GM12878 (cell line): ENCODE data around the gene LSM7. TPM values are rescaled to one million over a fixed set of nuclear protein-coding genes. Genes with fewer than 3 reads are reported as not detected.

ENCODE experiments used
- ATAC-seq: fragments of 200-7000 bp; cut with Tn5 transposase; 3 replicates; pipeline ENCODE4 v1.9.1; 2020; ENCODE audit warnings: mild to moderate bottlenecking, moderate library complexity
- BruUV-seq: library from RNA; stranded (reverse); fragments of 400-500 nt; replicated peaks from 2 replicates; lab custom pipeline; 2021; lab: Mats Ljungman, UMichigan
- CTCF ChIA-PET: fragments of 300-600 bp; sonication (Branson Sonifier 250); formaldehyde crosslinking; extraction: SDS; loops from one replicate; lab custom pipeline; 2021; ENCODE audit warnings: inconsistent platforms; lab: Yijun Ruan, JAX
- POLR2A ChIA-PET: fragments of 350-600 bp; formaldehyde crosslinking; extraction: SDS; loops from one replicate; lab custom pipeline; 2021; ENCODE audit warnings: inconsistent platforms; lab: Charles Lee
- RAD21 ChIA-PET: fragments of 300-600 bp; sonication (Branson Sonifier 250); formaldehyde crosslinking; loops from one replicate; lab custom pipeline; 2023; ENCODE audit warnings: antibody characterized with exemption; ENCODE audit not compliant: unreplicated experiment; lab: Charles Lee
- SMC1A ChIA-PET: fragments of 300-600 bp; sonication (Branson Sonifier 250); formaldehyde crosslinking; loops from one replicate; lab custom pipeline; 2023; ENCODE audit not compliant: unreplicated experiment, uncharacterized antibody; lab: Charles Lee
- DNase-seq: peaks from one replicate; pipeline ENCODE4 v3.0.0-alpha.2; 2011; ENCODE audit warnings: low read depth, low spot score
- FAIRE-seq: peaks from 3 replicates; lab custom pipeline; 2011; peaks lifted over from hg19 to GRCh38; lab: Jason Lieb, UNC
- H2AFZ ChIP-seq: 2 replicates; pipeline ENCODE4 v1.6.0; 2011; ENCODE audit warnings: low read depth, low read length, control low read depth; ENCODE audit not compliant: control insufficient read depth
- H3K27ac ChIP-seq: 2 replicates; pipeline ENCODE4 v1.5.1; 2011; ENCODE audit warnings: control low read depth; ENCODE audit not compliant: control insufficient read depth, insufficient read depth
- H3K27me3 ChIP-seq, 2 experiments: replicated peaks in 1 of 2; 2 replicates each; pipeline versions ENCODE4 v1.6.0 to v1.6.1; 2011; ENCODE audit warnings: low read length in 1 of 2; ENCODE audit not compliant: control insufficient read depth in 2 of 2, insufficient read depth in 2 of 2
- H3K36me3 ChIP-seq, 2 experiments: 2 replicates each; pipeline ENCODE4 v1.5.1; 2011; ENCODE audit warnings: low read length in 1 of 2; ENCODE audit not compliant: control insufficient read depth in 2 of 2, insufficient read depth in 2 of 2
- H3K4me1 ChIP-seq: 2 replicates; pipeline ENCODE4 v1.6.1; 2011; ENCODE audit warnings: mild to moderate bottlenecking, low read length, moderate library complexity, mixed read lengths; ENCODE audit not compliant: control insufficient read depth, insufficient read depth
- H3K4me2 ChIP-seq: 2 replicates; pipeline ENCODE4 v1.6.0; 2011; ENCODE audit warnings: control low read depth; ENCODE audit not compliant: control insufficient read depth, insufficient read depth
- H3K4me3 ChIP-seq: fragments of 200-600 bp; sonication (generic); 2 replicates; pipeline ENCODE4 v1.5.1; 2016
- H3K79me2 ChIP-seq: 2 replicates; pipeline ENCODE4 v1.6.0; 2011; ENCODE audit warnings: low read length; ENCODE audit not compliant: control insufficient read depth, insufficient read depth
- H3K9ac ChIP-seq: 2 replicates; pipeline ENCODE4 v1.8.0; 2011; ENCODE audit warnings: low read length, control low read depth, mixed read lengths; ENCODE audit not compliant: control insufficient read depth, insufficient read depth
- H3K9me3 ChIP-seq: replicated peaks from 3 replicates; pipeline ENCODE4 v1.5.1; 2011; ENCODE audit warnings: mild to moderate bottlenecking, low read length; ENCODE audit not compliant: control insufficient read depth, insufficient read depth
- H4K20me1 ChIP-seq: 2 replicates; pipeline ENCODE4 v1.6.0; 2011; ENCODE audit not compliant: control insufficient read depth, insufficient read depth
- CBX5 ChIP-seq: sonication (generic); IDR thresholded peaks from 2 replicates; pipeline ENCODE4 v1.6.1; 2016; ENCODE audit warnings: low read depth, moderate library complexity, mild to moderate bottlenecking, inconsistent platforms
- EP300 ChIP-seq, 2 experiments: fragments of 150-350 bp in 1 of 2; IDR thresholded peaks; 2 replicates each; pipeline ENCODE4 v1.6.1; 2011 to 2012; ENCODE audit warnings: low read depth in 2 of 2, low read length in 2 of 2, borderline replicate concordance in 1 of 2, improper control_type of control experiment in 1 of 2, inconsistent platforms in 1 of 2; ENCODE audit not compliant: control insufficient read depth in 1 of 2
- ETV6 ChIP-seq, 2 experiments: fragments of 450-650 bp in 1 of 2; IDR thresholded peaks in 1 of 2; conservative IDR thresholded peaks in 1 of 2; 2 replicates each; pipeline ENCODE4 v1.6.1; 2014; ENCODE audit warnings: antibody characterized with exemption in 1 of 2, borderline replicate concordance in 1 of 2, low read depth in 1 of 2, mild to moderate bottlenecking in 1 of 2, moderate library complexity in 1 of 2
- HDGF ChIP-seq: fragments of 450-650 bp; IDR thresholded peaks from 2 replicates; pipeline ENCODE4 v1.6.1; 2016; ENCODE audit warnings: antibody characterized with exemption
- IRF3 ChIP-seq: fragments of 450-650 bp; IDR thresholded peaks from 2 replicates; pipeline ENCODE4 v1.6.1; 2014; ENCODE audit warnings: mild to moderate bottlenecking
- WGBS: methylation state at CpG from one replicate; pipeline ENCODE4 v1.1.6; 2016; ENCODE audit warnings: low lambda C conversion rate; ENCODE audit not compliant: insufficient replicate concordance, insufficient coverage; ENCODE audit errors: missing lambda C conversion rate; 5-methylcytosine and 5-hydroxymethylcytosine counted together
- in situ Hi-C: fragments of 300-500 bp; cut with MboI; formaldehyde crosslinking; loops from 9 replicates; pipeline ENCODE4 v1.14.3; 2018; ENCODE audit warnings: mixed read lengths
- intact Hi-C: fragments of 100-400 bp; cut with micrococcal nuclease; formaldehyde crosslinking; loops from one replicate; pipeline ENCODE4 v1.14.2; 2022; ENCODE audit not compliant: unreplicated experiment
- polyA plus RNA-seq, 11 experiments: library from polyadenylated mRNA; depleted of rRNA in 4 of 11; unstranded in 6 of 11; stranded (reverse) in 5 of 11; fragments of >200 nt; fragmentation: Nextera tagmentation in 4 of 11; fragmentation: Illumina TruSeq in 1 of 11; extraction: Ambion mirVana in 4 of 11; extraction: Trizol in 1 of 11; gene quantifications; 1 replicate in 1 of 11; 2 replicates in 10 of 11; pipeline versions ENCODE4 v1.2.1 to v1.2.3, GENCODE V29; 2011 to 2016; ENCODE audit warnings: inconsistent platforms in 2 of 11, missing spikeins in 2 of 11, low read depth in 1 of 11
- total RNA-seq, 4 experiments: library from RNA; depleted of rRNA in 3 of 4; stranded (reverse); fragments of >200 nt in 3 of 4; fragmentation: Illumina TruSeq in 1 of 4; extraction: Trizol in 1 of 4; gene quantifications; 2 replicates each; pipeline versions ENCODE4 v1.2.1 to v1.2.3, GENCODE V29; 2013 to 2021

LSM7 gene
- total and polyA plus RNA-seq, 10 of the 15 experiments (the other 5 are each of a cell fraction or from before 2014, with no cell fraction given) = 24.4 to 424 (median 217) TPM

- Histone ChIP-seq H2AFZ (no peak overlapping the region), H4K20me1 (no peaks in the 10 kb centered on the region), H3K4me1 (peaks cover 3% of the 10 kb centered on the region; the same call in 1 of the 2 replicates), H3K9ac (no peak overlapping the region), H3K4me3 (no peak overlapping the region), H3K9me3 (peaks cover 6% of the 10 kb centered on the region; the same call in 1 of the 3 replicates), H3K27me3 (no peaks in the 10 kb centered on the region), H3K27ac (no peak overlapping the region), H3K4me2 (no peak overlapping the region), H3K79me2 (no peaks in the 10 kb centered on the region; the same call in 1 of the 2 replicates), H3K36me3 (peaks cover 0 to 6% of the 10 kb centered on the region in 2 experiments; a peak in 2 of 4 replicates)
- FAIRE-seq (no peak), DNase-seq (no peak), ATAC-seq (no peak)
- ChIA-PET SMC1A (interaction anchor here (0.7 to 1.3 kb wide), 3 partner anchors 9 to 80 kb away, joined by 3 to 5 read pairs (median 3); no protein-coding TSS in a partner anchor), CTCF (interaction anchor here (0.6 to 1.4 kb wide), 4 partner anchors 71 to 337 kb away, joined by 3 to 9 read pairs (median 3); no protein-coding TSS in a partner anchor), POLR2A (interaction anchor here (0.7 kb wide), 2 partner anchors 24 to 159 kb away, joined by 6 to 11 read pairs; no protein-coding TSS in a partner anchor), RAD21 (interaction anchor here (0.7 to 1.4 kb wide), 3 partner anchors 30 to 188 kb away, joined by 4 to 11 read pairs (median 5); no protein-coding TSS in a partner anchor)
- no peak for TF ChIP-seq ETV6 (conservative IDR thresholded peaks at IDR 0.05 in 1 of 2, IDR thresholded peaks at IDR 0.05 in 1 of 2; ENCODE audit: borderline replicate concordance in 1 of 2, low read depth in 1 of 2)
- TF ChIP-seq HDGF = no peak
- no peak for TF ChIP-seq EP300 (IDR thresholded peaks at IDR 0.05; ENCODE audit: borderline replicate concordance in 1 of 2, control insufficient read depth in 1 of 2, low read depth in 2 of 2, low read length in 2 of 2)
- no peak for TF ChIP-seq IRF3
- TF ChIP-seq CBX5 = no peak
- in situ Hi-C loops = loop anchor here (5.0 kb wide), 1 partner anchor 87 kb away; no protein-coding TSS in a partner anchor
- no TSS peak for BruUV-seq
- intact Hi-C loops = no loop called here
- 42% methylated on average over 5 of the region's 6 CpGs for WGBS
These were observed 9.5 kb downstream of the LSM7 start for GRCh38 chr19:2318923-2319322.
